Type B pancreatic cell (in vitro differentiated cells): Measurements from ENCODE around the gene ZNF205. TPM values are rescaled to one million over a fixed set of nuclear protein-coding genes. Genes with fewer than 3 reads are reported as not detected.

Source experiments
- DNase-seq: peaks from one replicate; pipeline ENCODE4 v3.0.0; 2021; ENCODE audit warnings: mixed read lengths; ENCODE audit not compliant: unreplicated experiment; ENCODE audit errors: extremely low spot score
- H3K27ac Mint-ChIP-seq: 2 replicates; pipeline ENCODE4 v1.8.0; 2021; ENCODE audit warnings: mild to moderate bottlenecking, mixed read lengths
- H3K27me3 Mint-ChIP-seq: 2 replicates; pipeline ENCODE4 v1.8.0; 2021; ENCODE audit warnings: mixed read lengths
- H3K36me3 Mint-ChIP-seq: 2 replicates; pipeline ENCODE4 v1.8.0; 2021; ENCODE audit warnings: mixed read lengths
- H3K4me1 Mint-ChIP-seq: one replicate; pipeline ENCODE4 v1.8.0; 2021; ENCODE audit warnings: mixed read lengths; ENCODE audit not compliant: unreplicated experiment
- H3K4me3 Mint-ChIP-seq: 2 replicates; pipeline ENCODE4 v1.8.0; 2021; ENCODE audit warnings: mild to moderate bottlenecking, mixed read lengths
- H3K9me3 Mint-ChIP-seq: 2 replicates; pipeline ENCODE4 v1.8.0; 2021; ENCODE audit warnings: mixed read lengths
- total RNA-seq: library from RNA; stranded (reverse); gene quantifications from 2 replicates; pipeline ENCODE4 v1.2.1, GENCODE V29; 2021; ENCODE audit warnings: low replicate concordance
- TF ChIP-seq, protein P1 (sequence below): fragments of 200-600 bp; sonication (generic); conservative IDR thresholded peaks from 2 replicates; pipeline ENCODE4 v1.5.0; 2021; ENCODE audit warnings: antibody characterized with exemption, mild to moderate bottlenecking

The ZNF205 gene
- total RNA-seq, 1 donor from 2014 or later: 15.0 TPM

DNA sequence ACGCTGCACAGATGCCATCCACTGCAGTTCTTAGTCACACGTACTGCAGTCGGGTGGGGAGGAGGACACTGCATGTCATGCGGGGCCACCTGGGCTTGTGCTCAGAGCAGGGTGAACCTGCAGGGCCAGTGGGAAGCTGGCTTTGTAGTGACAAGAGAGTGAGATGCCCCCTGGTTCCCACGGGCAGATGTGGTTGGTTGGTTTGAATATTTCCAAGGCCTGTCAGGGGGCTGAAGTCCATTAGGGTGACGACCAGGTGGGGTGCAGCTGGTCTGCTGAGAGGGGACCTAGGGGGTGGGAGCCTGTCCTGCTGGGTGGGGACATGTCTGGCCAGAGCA, 36.8 kb downstream of the ZNF205 start:
- TF ChIP-seq, protein P1, sequence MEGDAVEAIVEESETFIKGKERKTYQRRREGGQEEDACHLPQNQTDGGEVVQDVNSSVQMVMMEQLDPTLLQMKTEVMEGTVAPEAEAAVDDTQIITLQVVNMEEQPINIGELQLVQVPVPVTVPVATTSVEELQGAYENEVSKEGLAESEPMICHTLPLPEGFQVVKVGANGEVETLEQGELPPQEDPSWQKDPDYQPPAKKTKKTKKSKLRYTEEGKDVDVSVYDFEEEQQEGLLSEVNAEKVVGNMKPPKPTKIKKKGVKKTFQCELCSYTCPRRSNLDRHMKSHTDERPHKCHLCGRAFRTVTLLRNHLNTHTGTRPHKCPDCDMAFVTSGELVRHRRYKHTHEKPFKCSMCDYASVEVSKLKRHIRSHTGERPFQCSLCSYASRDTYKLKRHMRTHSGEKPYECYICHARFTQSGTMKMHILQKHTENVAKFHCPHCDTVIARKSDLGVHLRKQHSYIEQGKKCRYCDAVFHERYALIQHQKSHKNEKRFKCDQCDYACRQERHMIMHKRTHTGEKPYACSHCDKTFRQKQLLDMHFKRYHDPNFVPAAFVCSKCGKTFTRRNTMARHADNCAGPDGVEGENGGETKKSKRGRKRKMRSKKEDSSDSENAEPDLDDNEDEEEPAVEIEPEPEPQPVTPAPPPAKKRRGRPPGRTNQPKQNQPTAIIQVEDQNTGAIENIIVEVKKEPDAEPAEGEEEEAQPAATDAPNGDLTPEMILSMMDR: no peak
- peaks cover 18% of the 10 kb centered on the region for H3K4me1 Mint-ChIP-seq
- DNase-seq: no peak
- H3K9me3 Mint-ChIP-seq: no peaks in the 10 kb centered on the region
- no peaks in the 10 kb centered on the region for H3K36me3 Mint-ChIP-seq
- peaks cover 15% of the 10 kb centered on the region for H3K27me3 Mint-ChIP-seq
- peak overlapping the region; percentile 91 for H3K4me3 Mint-ChIP-seq
- peak overlapping the region; percentile 73 for H3K27ac Mint-ChIP-seq

DNA sequence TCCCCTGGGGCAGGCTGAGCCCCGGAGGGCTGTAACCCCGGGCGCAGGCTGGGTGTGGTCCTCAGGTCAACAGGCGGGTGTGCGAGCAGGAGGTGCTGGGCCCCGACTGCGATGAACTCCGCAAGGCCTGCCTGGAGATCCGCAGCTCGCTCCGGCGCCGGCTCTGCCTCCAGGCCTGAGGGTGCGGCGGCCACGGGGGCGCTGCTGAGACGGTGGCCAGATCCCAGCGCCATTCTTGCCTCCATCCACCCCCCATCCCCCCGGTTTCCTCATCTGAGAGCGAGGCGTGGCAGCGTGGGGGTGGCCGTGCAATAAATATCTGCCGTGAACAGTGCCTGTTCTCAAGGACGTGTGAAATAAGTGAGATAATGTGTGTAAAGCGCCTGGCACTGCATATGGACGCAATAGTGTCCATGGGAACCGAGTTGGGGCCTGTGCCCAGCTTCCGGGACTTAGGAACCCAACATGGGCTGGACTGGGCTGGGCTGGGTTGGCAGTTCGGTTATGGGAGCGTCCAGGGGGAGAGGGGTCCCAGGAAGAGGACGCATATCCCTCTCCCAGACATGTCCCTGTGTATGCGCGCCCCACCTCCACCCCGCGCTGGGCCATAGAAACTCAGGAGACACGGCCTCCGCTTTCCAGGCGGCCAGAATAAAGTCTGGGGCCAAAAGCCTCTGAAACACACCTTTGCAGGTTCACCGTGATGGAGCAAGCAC, 37.4 kb downstream of the ZNF205 start:
- Mint-ChIP-seq H3K9me3 (no peaks in the 10 kb centered on the region), H3K4me3 (peak overlapping the region; percentile 91), H3K4me1 (peaks cover 18% of the 10 kb centered on the region), H3K36me3 (no peaks in the 10 kb centered on the region), H3K27me3 (peaks cover 15% of the 10 kb centered on the region), H3K27ac (peak overlapping the region; percentile 99)
- TF ChIP-seq, protein P1: peak; percentile 62
- DNase-seq: no peak

DNA sequence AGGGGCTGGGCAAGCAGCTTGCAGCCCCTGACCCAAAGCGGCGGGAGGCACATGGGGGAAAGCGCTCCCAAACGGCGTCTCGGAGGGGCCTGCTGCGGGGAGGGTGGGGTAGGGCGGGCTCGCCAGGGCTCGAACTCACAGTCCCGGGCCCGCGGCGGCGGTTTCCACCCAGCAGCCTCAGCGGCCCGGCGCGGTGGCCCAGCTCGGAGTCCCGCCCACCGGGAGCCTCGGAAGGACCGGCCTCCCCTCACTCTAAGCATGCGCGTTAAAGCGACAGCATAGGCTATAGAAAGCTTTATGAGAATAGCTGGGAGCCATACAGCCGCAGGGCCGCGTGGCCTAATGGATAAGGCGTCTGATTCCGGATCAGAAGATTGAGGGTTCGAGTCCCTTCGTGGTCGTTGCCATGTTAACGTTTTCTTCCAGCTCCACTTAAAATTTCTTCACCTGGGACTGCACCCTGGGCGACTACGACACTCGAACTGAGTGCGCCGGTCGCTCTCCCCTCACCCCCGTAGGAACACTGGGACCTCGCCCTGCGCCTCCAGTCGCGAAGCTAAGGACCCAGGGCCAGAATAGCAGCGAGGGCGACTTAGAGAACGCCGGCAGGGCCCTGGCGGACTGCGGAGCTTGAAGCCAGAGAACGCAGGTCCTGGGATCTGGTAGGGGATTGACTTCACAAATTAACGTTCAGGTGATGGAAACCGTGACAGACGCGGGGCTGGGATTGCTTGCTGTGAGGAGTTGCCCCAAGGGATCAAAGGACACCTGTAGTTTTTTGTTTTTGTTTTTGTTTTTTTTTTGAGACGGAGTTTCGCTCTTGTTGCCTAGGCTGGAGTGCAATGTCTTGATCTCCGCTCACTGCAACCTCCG, 38.2 kb downstream of the ZNF205 start:
- TF ChIP-seq, protein P1: peak; percentile 16
- DNase-seq: peak; percentile 100
- Mint-ChIP-seq H3K9me3 (no peaks in the 10 kb centered on the region), H3K4me3 (peak overlapping the region; percentile 94), H3K36me3 (no peaks in the 10 kb centered on the region), H3K27ac (peak overlapping the region; percentile 99), H3K27me3 (peaks cover 15% of the 10 kb centered on the region), H3K4me1 (peaks cover 18% of the 10 kb centered on the region)

DNA sequence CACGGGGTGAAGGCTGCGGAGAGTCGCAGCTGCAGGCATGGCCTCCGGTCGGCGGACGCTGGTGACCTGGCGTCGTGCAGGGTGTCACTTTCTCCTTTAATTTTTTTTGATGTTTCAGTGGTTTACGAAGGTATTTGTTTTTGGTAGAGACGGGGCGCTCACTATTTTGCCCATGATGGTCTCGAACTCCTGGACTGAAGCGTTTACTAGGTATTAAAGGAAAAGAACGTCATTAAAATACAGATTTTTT, 39.6 kb downstream of the ZNF205 start:
- Mint-ChIP-seq H3K9me3 (no peaks in the 10 kb centered on the region), H3K27ac (peak overlapping the region; percentile 98), H3K4me3 (peak overlapping the region; percentile 95), H3K27me3 (peaks cover 17% of the 10 kb centered on the region), H3K4me1 (peaks cover 19% of the 10 kb centered on the region), H3K36me3 (no peaks in the 10 kb centered on the region)
- no peak for DNase-seq
- TF ChIP-seq, protein P1: no peak

DNA sequence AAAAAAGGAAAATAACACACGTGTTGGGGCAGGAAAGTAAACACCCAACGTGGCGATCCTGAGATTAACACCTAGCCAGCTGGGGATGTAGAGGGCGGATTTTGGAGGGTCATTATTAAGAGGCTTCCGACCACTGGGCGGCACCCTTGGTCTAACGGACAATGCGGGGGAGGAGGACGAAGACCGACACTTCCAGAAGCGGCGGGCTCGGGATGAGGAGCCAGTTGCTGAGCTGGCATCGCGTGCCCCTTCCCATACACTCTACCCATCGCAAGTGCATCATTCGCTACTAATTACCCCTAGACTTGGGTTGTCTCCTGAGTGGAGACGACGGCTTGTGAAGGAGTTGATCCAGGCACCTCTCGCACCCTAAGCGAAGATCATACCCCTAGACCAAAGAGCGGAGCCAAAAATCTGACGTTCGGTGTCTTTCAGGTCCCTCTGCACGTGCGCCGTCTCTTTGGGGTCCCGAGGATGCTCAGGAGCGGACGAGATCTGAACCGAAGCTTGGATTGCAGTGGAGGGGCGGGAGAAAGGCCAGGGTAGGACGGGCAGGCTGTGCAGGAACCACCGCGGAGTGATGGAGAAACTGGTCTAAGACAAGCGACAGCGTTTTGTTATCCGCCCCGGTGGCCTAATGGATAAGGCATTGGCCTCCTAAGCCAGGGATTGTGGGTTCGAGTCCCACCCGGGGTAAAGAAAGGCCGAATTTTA, 40.0 kb downstream of the ZNF205 start:
- H3K4me1 Mint-ChIP-seq: peaks cover 24% of the 10 kb centered on the region
- peak; percentile 95 for DNase-seq
- H3K9me3 Mint-ChIP-seq: no peaks in the 10 kb centered on the region
- no peaks in the 10 kb centered on the region for H3K36me3 Mint-ChIP-seq
- peak overlapping the region; percentile 98 for H3K27ac Mint-ChIP-seq
- TF ChIP-seq, protein P1: peak; percentile 56
- H3K4me3 Mint-ChIP-seq: peak overlapping the region; percentile 95
- H3K27me3 Mint-ChIP-seq: peaks cover 21% of the 10 kb centered on the region
